ENCODE measurements around the gene TACO1.

TACO1 gene

GRCh38 chr17:63601439-63602371, 1.0 kb downstream of the TACO1 start:
- DNase-seq = no peak

GRCh38 chr17:63609816-63610573, 9.3 kb downstream of the TACO1 start:
- DNase-seq = no peak

GRCh38 chr17:63610854-63611253, 10.2 kb downstream of the TACO1 start:
- DNase-seq = no peak

GRCh38 chr17:63611354-63611753, 10.7 kb downstream of the TACO1 start:
- DNase-seq = no peak

GRCh38 chr17:63613663-63614062, 13.0 kb downstream of the TACO1 start:
- no peak for DNase-seq

GRCh38 chr17:63621229-63621683, 20.6 kb downstream of the TACO1 start:
- no peak for DNase-seq

- peak; percentile 100 for DNase-seq
These were observed 21.2 kb downstream of the TACO1 start, which contains the start of gene MAP3K3 for GRCh38 chr17:63621684-63622573. Gene MAP3K3, plus strand, starts transcription at chr17:63622417. Its CDS starts 343 bp downstream, at chr17:63622760.

GRCh38 chr17:63622574-63623390, 22.1 kb downstream of the TACO1 start:
- DNase-seq = peak; percentile 37

GRCh38 chr17:63623786-63624530, 23.3 kb downstream of the TACO1 start:
- DNase-seq = no peak

GRCh38 chr17:63624531-63624880, 23.8 kb downstream of the TACO1 start:
- DNase-seq = no peak

GRCh38 chr17:63626551-63627180, 26.0 kb downstream of the TACO1 start:
- no peak for DNase-seq

- DNase-seq = no peak
These were observed 28.9 kb downstream of the TACO1 start for GRCh38 chr17:63629627-63630026.

GRCh38 chr17:63631062-63631461, 30.4 kb downstream of the TACO1 start:
- no peak for DNase-seq

- no peak for DNase-seq
These were observed 30.9 kb downstream of the TACO1 start for GRCh38 chr17:63631626-63632025.

GRCh38 chr17:63633742-63634141, 33.0 kb downstream of the TACO1 start:
- no peak for DNase-seq

- no peak for DNase-seq
These were observed 33.5 kb downstream of the TACO1 start for GRCh38 chr17:63634163-63634562.

GRCh38 chr17:63634816-63635215, 34.1 kb downstream of the TACO1 start:
- no peak for DNase-seq

- DNase-seq = no peak
These were observed 34.6 kb downstream of the TACO1 start for GRCh38 chr17:63635290-63635689.

- DNase-seq = no peak
These were observed 35.1 kb downstream of the TACO1 start for GRCh38 chr17:63635787-63636186.

GRCh38 chr17:63639125-63639524, 38.4 kb downstream of the TACO1 start:
- DNase-seq = no peak

- DNase-seq = no peak
These were observed 39.3 kb downstream of the TACO1 start for GRCh38 chr17:63640038-63640437.

Measured in NCI-H345 (cell line).